Limb (tissue), 2 donors: Measurements from ENCODE around the gene LRRC37A2.
"Not testable (repeated sequence)": the region's sequence is repeated elsewhere in the genome, so short reads cannot be mapped to it uniquely, and the experiment has no call there.

Experiments
- DNase-seq, 2 donors: peaks; one replicate each; pipeline ENCODE4 v3.0.0-alpha.2; 2016; ENCODE audit errors: extremely low spot score in 2 of 2

The LRRC37A2 gene

DNA sequence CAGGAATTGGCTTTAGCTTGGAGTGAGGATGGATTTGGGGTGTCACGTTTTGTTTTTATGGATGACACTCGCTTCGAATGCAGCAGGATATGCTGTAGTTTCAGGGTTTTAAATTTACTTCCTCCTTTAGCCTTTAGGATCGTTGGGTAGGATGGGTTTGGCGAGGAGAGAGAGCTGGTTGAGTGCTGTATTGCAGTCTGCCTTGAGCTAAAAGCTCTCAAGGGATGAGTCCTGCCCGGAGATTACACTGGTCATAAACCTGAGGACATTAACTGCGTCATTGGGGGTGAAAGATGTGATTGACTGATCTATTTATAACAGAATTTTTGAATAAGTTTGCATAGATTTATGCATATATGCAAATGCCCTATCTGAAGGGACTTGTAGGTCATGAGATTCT lies 79.1 kb downstream of the LRRC37A2 start:
- DNase-seq = not testable (repeated sequence)

DNA sequence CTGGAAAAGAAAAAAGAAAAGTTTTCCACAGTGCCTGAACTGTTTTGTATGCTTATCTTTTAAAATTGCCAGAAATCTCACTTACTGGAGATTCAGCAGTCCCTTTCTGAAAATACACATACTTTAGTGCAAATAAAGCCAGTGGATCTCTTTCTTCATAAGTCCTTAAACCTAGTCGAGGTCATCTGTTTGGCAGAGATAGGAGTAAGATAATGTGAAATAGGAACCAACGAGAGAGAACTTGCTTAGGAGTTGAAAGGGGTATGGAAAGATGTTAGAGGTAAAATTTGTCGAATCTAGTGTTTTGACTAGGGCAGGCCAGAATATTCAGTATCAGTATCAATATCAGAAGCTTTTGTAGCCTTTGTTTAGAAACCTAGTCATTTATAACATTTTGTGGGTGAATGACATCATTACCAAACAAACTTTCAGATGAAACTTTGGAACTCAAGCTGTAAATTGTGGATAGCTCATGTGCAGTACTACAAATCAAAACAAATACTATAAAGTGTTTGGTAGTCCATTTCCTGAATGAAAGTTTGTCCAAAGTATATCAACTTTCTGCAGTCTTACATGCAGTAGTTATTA lies 86.2 kb downstream of the LRRC37A2 start:
- DNase-seq = not testable (repeated sequence)

DNA sequence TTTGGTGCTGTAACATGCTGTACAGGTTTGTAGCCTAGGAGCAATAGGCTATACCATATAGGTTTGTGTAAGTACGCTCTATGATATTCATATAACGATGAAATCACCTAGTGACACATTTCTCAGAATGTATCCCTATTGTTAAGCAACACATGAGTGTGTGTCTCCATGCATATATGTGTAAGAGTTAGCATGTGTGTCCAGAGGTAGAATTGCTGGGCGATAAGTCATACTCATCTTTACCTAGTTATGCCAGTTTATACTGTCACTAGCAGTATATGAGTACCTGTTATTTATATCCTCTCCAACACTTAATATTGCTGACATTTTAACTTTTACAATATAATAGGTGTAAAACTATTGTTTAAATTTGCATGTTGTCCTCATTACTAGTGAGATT lies 88.5 kb downstream of the LRRC37A2 start:
- not testable (repeated sequence) for DNase-seq

DNA sequence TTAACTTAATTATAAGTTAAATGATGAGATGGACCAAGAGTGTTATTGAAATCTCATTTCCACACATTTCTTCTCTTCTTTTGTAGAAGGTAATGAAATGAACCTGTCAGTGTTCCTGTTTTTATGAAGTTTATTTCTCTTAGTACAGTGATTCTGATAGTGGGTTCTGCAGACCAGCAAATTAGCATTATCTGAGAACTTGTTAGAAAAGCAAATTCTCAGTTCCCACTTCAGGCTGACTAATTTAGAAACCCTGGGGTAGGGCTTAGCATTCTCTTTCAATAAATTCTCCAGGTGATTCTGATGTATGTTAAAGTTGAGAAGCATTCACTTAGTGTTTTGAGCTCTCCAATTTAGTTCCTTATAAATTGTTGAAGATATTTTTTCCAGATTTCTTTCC lies 90.9 kb downstream of the LRRC37A2 start:
- not testable (repeated sequence) for DNase-seq
